Hepatocyte (in vitro differentiated cells): ENCODE results near the gene RBL2. TPM values are rescaled to one million over a fixed set of nuclear protein-coding genes. Genes with fewer than 3 reads are reported as not detected.
A peak's percentile ranks its signal among the peaks of the same experiment; 100 is the strongest.

Source experiments
- DNase-seq: peaks from one replicate; pipeline ENCODE4 v3.0.0-alpha.2; 2016; ENCODE audit warnings: low spot score
- H2AFZ ChIP-seq: fragments of 200-600 bp; sonication (generic); 2 replicates; pipeline ENCODE4 v1.6.0; 2016; ENCODE audit warnings: antibody characterized with exemption, mild to moderate bottlenecking
- H3K27ac ChIP-seq: fragments of 200-600 bp; sonication (generic); 2 replicates; pipeline ENCODE4 v1.5.1; 2016; ENCODE audit warnings: mild to moderate bottlenecking
- H3K27me3 ChIP-seq: fragments of 200-600 bp; sonication (generic); 2 replicates; pipeline ENCODE4 v1.6.1; 2016
- H3K36me3 ChIP-seq: fragments of 200-600 bp; sonication (generic); replicated peaks from 2 replicates; pipeline ENCODE4 v1.5.1; 2016; ENCODE audit warnings: low read depth; ENCODE audit not compliant: insufficient read depth
- H3K4me1 ChIP-seq: fragments of 200-600 bp; sonication (generic); 2 replicates; pipeline ENCODE4 v1.5.1; 2016; ENCODE audit warnings: mild to moderate bottlenecking, moderate library complexity; ENCODE audit not compliant: insufficient read depth
- H3K4me2 ChIP-seq: fragments of 200-600 bp; sonication (generic); 2 replicates; pipeline ENCODE4 v1.6.0; 2016
- H3K4me3 ChIP-seq: fragments of 200-600 bp; sonication (generic); 2 replicates; pipeline ENCODE4 v1.5.1; 2016; ENCODE audit warnings: mild to moderate bottlenecking
- H3K79me2 ChIP-seq: fragments of 200-600 bp; sonication (generic); 2 replicates; pipeline ENCODE4 v1.6.0; 2017; ENCODE audit warnings: mild to moderate bottlenecking
- H3K9me2 ChIP-seq: fragments of 200-600 bp; sonication (generic); replicated peaks from 2 replicates; pipeline ENCODE4 v1.6.0; 2017; ENCODE audit warnings: mild to moderate bottlenecking; ENCODE audit not compliant: insufficient read depth
- H3K9me3 ChIP-seq: fragments of 200-600 bp; sonication (generic); 2 replicates; pipeline ENCODE4 v1.5.1; 2016; ENCODE audit warnings: low read depth, mild to moderate bottlenecking
- H4K20me1 ChIP-seq: fragments of 200-600 bp; sonication (generic); 2 replicates; pipeline ENCODE4 v1.6.0; 2016; ENCODE audit warnings: mild to moderate bottlenecking; ENCODE audit not compliant: insufficient read depth, poor library complexity, severe bottlenecking
- CTCF ChIP-seq: fragments of 200-600 bp; sonication (generic); IDR thresholded peaks from 2 replicates; pipeline ENCODE4 v1.5.1; 2016; ENCODE audit warnings: antibody characterized with exemption, mild to moderate bottlenecking; ENCODE audit not compliant: poor library complexity
- EZH2 ChIP-seq: fragments of 200-600 bp; sonication (generic); IDR thresholded peaks from 2 replicates; pipeline ENCODE4 v1.6.1; 2016; ENCODE audit warnings: antibody characterized with exemption, mild to moderate bottlenecking, borderline replicate concordance
- EZH2phosphoT487 ChIP-seq: fragments of 200-600 bp; sonication (generic); IDR thresholded peaks from one replicate; pipeline ENCODE4 v1.6.1; 2018; ENCODE audit warnings: antibody characterized with exemption, mild to moderate bottlenecking, low read depth, moderate library complexity; ENCODE audit not compliant: unreplicated experiment, severe bottlenecking
- WGBS: methylation state at CpG from one replicate; pipeline ENCODE4 v1.1.6; 2016; ENCODE audit warnings: low lambda C conversion rate; ENCODE audit errors: missing lambda C conversion rate; 5-methylcytosine and 5-hydroxymethylcytosine counted together
- polyA plus RNA-seq: library from polyadenylated mRNA; unstranded; fragments of >200 nt; fragmentation: Nextera tagmentation; extraction: Ambion mirVana; gene quantifications from 2 replicates; pipeline ENCODE4 v1.2.1, GENCODE V29; 2016
- total RNA-seq: library from RNA; depleted of rRNA; stranded (reverse); fragments of >200 nt; gene quantifications from 2 replicates; pipeline ENCODE4 v1.2.3, GENCODE V29; 2014

RBL2 gene
- total and polyA plus RNA-seq, 2 experiments from 2014 or later: 17.3 to 48.8 TPM

DNA sequence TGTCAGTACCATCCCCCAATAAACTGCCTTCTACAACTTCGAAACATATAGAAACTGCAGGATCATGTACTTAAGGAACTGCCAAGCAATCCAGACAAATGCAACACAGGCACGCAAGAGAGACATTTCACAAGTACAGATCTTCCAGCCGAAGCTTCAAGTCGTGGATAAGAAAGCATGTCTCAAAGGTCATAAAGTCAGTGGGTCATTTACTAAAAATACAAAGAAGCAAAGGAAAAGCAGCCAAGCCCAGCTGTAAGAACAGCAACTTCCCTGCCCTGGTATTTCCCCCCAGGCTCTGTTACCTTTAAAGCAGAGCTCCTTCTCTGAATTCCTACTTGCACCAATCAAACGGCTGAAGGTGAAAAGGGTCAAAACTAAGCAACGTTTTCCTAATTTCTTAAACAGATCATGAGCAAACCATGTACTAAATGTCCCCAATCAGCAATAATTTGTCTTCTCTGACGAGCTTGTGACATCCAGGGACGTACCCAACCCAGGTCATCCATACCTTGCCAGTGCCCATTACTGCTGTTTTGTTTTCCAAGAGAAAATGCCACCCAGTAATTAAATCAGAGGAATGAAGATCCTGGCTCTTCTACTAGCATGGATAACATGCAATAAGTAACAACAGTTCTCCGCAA, 67.1 kb downstream of the RBL2 start:
- Histone ChIP-seq H3K4me3 (peak overlapping the region; percentile 40), H3K9me2 (no peaks in the 10 kb centered on the region), H3K27ac (peak overlapping the region; percentile 89), H3K4me2 (peak overlapping the region; percentile 86), H4K20me1 (peaks cover 2% of the 10 kb centered on the region), H3K9me3 (no peaks in the 10 kb centered on the region), H2AFZ (no peak overlapping the region), H3K36me3 (no peaks in the 10 kb centered on the region), H3K4me1 (peaks cover 27% of the 10 kb centered on the region), H3K27me3 (no peaks in the 10 kb centered on the region), H3K79me2 (peaks cover 35% of the 10 kb centered on the region)
- no peak for TF ChIP-seq EZH2phosphoT487
- TF ChIP-seq CTCF: no peak
- no peak for TF ChIP-seq EZH2
- 35% methylated on average over 9 of the region's 9 CpGs for WGBS
- DNase-seq: peak; percentile 43

- H3K9me2 ChIP-seq: no peaks in the 10 kb centered on the region
Measured at GRCh38 chr16:53502331-53503269, 68.3 kb downstream of the RBL2 start, which contains the start of gene AKTIP. Gene AKTIP, minus strand, starts transcription at chr16:53503209. Its CDS starts 2,950 bp downstream, at chr16:53500259.

DNA sequence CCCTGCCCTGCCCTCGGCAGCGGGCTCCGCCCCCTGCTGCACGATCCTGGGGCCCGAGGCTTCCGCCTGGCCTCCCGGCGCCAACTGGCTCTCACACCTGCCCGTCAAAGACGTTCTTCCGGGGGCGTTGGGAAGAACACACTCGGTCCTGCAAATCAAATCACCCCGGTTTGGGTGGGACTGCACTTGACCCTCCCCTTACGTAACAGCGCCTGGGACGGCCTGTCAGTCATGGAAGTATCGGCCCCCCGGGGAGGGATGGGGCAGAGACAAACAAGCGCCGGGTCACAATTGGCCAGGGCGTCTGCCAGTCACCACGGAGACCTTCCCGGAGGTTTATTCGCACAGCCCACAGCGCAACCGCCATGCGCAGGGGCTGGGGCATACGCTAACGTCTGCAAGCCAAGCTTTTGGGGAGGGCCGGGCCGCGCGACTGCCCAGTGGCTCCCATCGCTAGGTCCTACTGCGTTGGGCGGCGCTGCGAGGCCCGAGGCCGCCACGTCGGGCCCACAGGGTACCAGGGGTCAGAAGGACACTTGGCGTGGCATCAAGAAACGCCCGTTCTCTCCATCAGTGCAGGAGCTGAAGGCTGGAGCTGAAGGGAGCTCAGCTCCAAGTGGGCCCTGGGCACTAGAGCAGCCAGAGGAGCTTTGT, 69.1 kb downstream of the RBL2 start:
- Histone ChIP-seq H3K4me1 (peaks cover 27% of the 10 kb centered on the region), H3K4me3 (peak overlapping the region; percentile 11), H3K36me3 (no peaks in the 10 kb centered on the region), H3K4me2 (peak overlapping the region; percentile 81), H3K9me3 (no peaks in the 10 kb centered on the region), H3K27me3 (no peaks in the 10 kb centered on the region), H2AFZ (peak overlapping the region; percentile 47), H3K79me2 (peaks cover 35% of the 10 kb centered on the region), H3K9me2 (no peaks in the 10 kb centered on the region), H3K27ac (peak overlapping the region; percentile 92), H4K20me1 (peaks cover 2% of the 10 kb centered on the region)
- 2% methylated on average over 43 of the region's 46 CpGs for WGBS
- peak; percentile 100 for DNase-seq
- TF ChIP-seq CTCF (no peak), EZH2 (no peak), EZH2phosphoT487 (no peak)

More at GRCh38 chr16:53502331-53503269, 68.3 kb downstream of the RBL2 start, which contains the start of gene AKTIP:
- H4K20me1 ChIP-seq: peaks cover 2% of the 10 kb centered on the region
- TF ChIP-seq EZH2: no peak
- TF ChIP-seq EZH2phosphoT487: no peak
- no peak for TF ChIP-seq CTCF
- H3K79me2 ChIP-seq: peaks cover 35% of the 10 kb centered on the region
- H3K27ac ChIP-seq: peak within 1 kb of the TSS; percentile 92
- H3K4me1 ChIP-seq: peaks cover 27% of the 10 kb centered on the region
- DNase-seq: peak; percentile 80
- H3K9me3 ChIP-seq: no peaks in the 10 kb centered on the region
- 1% methylated on average over 45 of the region's 76 CpGs for WGBS
- H3K27me3 ChIP-seq: no peaks in the 10 kb centered on the region
- peak within 1 kb of the TSS; percentile 40 for H3K4me3 ChIP-seq
- peak within 1 kb of the TSS; percentile 47 for H2AFZ ChIP-seq
- no peaks in the 10 kb centered on the region for H3K36me3 ChIP-seq
- H3K4me2 ChIP-seq: peak within 1 kb of the TSS; percentile 86
